Measurements from ENCODE around the gene SLC4A11. TPM values are rescaled to one million over a fixed set of nuclear protein-coding genes. Genes with fewer than 3 reads are reported as not detected.

The SLC4A11 gene
- total RNA-seq, 4 donors from 2014 or later, result 26.3 to 133 (median 85.8) TPM

GRCh38 chr20:3181270-3181669 lies 57.7 kb downstream of the SLC4A11 start:
- no peak for TF ChIP-seq POLR2A (IDR thresholded peaks at IDR 0.05)
- TF ChIP-seq, protein P1, sequence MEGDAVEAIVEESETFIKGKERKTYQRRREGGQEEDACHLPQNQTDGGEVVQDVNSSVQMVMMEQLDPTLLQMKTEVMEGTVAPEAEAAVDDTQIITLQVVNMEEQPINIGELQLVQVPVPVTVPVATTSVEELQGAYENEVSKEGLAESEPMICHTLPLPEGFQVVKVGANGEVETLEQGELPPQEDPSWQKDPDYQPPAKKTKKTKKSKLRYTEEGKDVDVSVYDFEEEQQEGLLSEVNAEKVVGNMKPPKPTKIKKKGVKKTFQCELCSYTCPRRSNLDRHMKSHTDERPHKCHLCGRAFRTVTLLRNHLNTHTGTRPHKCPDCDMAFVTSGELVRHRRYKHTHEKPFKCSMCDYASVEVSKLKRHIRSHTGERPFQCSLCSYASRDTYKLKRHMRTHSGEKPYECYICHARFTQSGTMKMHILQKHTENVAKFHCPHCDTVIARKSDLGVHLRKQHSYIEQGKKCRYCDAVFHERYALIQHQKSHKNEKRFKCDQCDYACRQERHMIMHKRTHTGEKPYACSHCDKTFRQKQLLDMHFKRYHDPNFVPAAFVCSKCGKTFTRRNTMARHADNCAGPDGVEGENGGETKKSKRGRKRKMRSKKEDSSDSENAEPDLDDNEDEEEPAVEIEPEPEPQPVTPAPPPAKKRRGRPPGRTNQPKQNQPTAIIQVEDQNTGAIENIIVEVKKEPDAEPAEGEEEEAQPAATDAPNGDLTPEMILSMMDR (IDR thresholded peaks at IDR 0.05), result no peak
- no peak overlapping the region for H3K4me3 ChIP-seq (replicated peaks in 1 of 3)
- WGBS, 2 donors, result 71 to 76% methylated on average over 5 of the region's 5 CpGs
- intact Hi-C loops (cut with DNase I), result no loop called here
- peaks cover 0 to 8% of the 10 kb centered on the region in 2 donors for H3K4me1 ChIP-seq
- H3K9me3 ChIP-seq, result no peaks in the 10 kb centered on the region
- no peaks in the 10 kb centered on the region for H3K27me3 ChIP-seq
- no peak for DNase-seq
- no peaks in the 10 kb centered on the region for H3K36me3 ChIP-seq
- H3K27ac ChIP-seq, result no peak overlapping the region

DNA sequence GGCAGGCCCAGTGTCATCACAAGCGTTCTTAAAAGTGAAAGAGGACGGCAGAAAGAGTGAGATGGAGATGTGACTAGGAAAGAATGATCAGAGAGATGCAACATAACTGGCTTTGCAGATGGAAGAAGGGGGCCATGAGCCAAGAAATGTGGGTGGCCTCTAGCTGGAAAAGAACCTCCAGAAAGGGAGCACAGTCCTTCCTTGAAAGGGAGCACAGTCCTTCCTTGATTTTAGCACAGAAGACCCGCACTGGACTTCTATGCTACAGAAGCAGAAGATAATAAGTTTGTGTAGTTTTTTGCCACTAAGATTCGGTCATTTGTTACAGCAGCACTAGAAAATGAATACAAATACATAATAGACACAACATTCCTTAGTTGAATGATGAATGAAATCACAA lies 58.7 kb downstream of the SLC4A11 start:
- no peak for DNase-seq
- Histone ChIP-seq H3K9me3 (no peaks in the 10 kb centered on the region), H3K4me3 (replicated peaks in 1 of 3) (no peak overlapping the region), H3K4me1 (peaks cover 0 to 14% of the 10 kb centered on the region in 2 donors), H3K27me3 (no peaks in the 10 kb centered on the region), H3K27ac (no peak overlapping the region), H3K36me3 (no peaks in the 10 kb centered on the region)
- 86 to 92% methylated on average over 4 of the region's 4 CpGs for WGBS, 2 donors
- TF ChIP-seq, protein P1 (IDR thresholded peaks at IDR 0.05), result no peak
- intact Hi-C loops (cut with DNase I), result no loop called here

GRCh38 chr20:3177746-3178485 lies 61.1 kb downstream of the SLC4A11 start:
- Histone ChIP-seq H3K4me1 (peaks cover 3 to 15% of the 10 kb centered on the region in 2 donors), H3K4me3 (replicated peaks in 1 of 3) (no peak overlapping the region), H3K27me3 (no peaks in the 10 kb centered on the region), H3K36me3 (no peaks in the 10 kb centered on the region), H3K9me3 (no peaks in the 10 kb centered on the region), H3K27ac (no peak overlapping the region)
- no peak for DNase-seq
- TF ChIP-seq, protein P1 (IDR thresholded peaks at IDR 0.05), result no peak
- TF ChIP-seq POLR2A (IDR thresholded peaks at IDR 0.05), result no peak
- intact Hi-C loops (cut with DNase I), result no loop called here
- 88 to 89% methylated on average over 8 of the region's 8 CpGs for WGBS, 2 donors

Other genes with a start within 250 kb of the SLC4A11 start
- 1 to 10 TPM in 1 of 4 donors, not detected in 3; 1.6 TPM for gene GNRH2, start 195.6 kb downstream of the SLC4A11 start, total RNA-seq
- gene MRPS26, start 193.1 kb downstream of the SLC4A11 start, total RNA-seq, result 100 to 1,000 TPM in 2 of 4 donors, 10 to 100 TPM in 2; 56.3 to 148 (median 86.4) TPM
- not detected for gene OXT, start 167.6 kb downstream of the SLC4A11 start, total RNA-seq
- gene AVP, start 154.5 kb downstream of the SLC4A11 start, total RNA-seq, result not detected
- 10 to 100 TPM; 20.6 to 24.2 (median 21.3) TPM for gene FASTKD5, start 79.3 kb downstream of the SLC4A11 start, total RNA-seq
- 10 to 100 TPM in 1 of 4 donors, 1 to 10 TPM in 3; 7.0 to 12.4 (median 8.7) TPM for gene UBOX5, start 79.3 kb downstream of the SLC4A11 start, total RNA-seq
- 10 to 100 TPM; 27.7 to 39.1 (median 35.1) TPM for gene LZTS3, start 65.6 kb downstream of the SLC4A11 start, total RNA-seq
- gene DDRGK1, start 34.5 kb downstream of the SLC4A11 start, total RNA-seq, result 100 to 1,000 TPM in 3 of 4 donors, 10 to 100 TPM in 1; 95.5 to 136 (median 126) TPM
- 10 to 100 TPM; 58.3 to 81.3 (median 68.2) TPM for gene ITPA, start 29.7 kb downstream of the SLC4A11 start, total RNA-seq
- 10 to 100 TPM; 18.0 to 29.8 (median 22.5) TPM for gene DNAAF9, start 168.5 kb upstream of the SLC4A11 start, total RNA-seq
- 10 to 100 TPM; 43.0 to 81.8 (median 61.4) TPM for gene ATRN, start 231.8 kb upstream of the SLC4A11 start, total RNA-seq